ENCODE data around the gene KIFAP3.
"Not testable (repeated sequence)": the region's sequence is repeated elsewhere in the genome, so short reads cannot be mapped to it uniquely, and the experiment has no call there.

The KIFAP3 gene

DNA sequence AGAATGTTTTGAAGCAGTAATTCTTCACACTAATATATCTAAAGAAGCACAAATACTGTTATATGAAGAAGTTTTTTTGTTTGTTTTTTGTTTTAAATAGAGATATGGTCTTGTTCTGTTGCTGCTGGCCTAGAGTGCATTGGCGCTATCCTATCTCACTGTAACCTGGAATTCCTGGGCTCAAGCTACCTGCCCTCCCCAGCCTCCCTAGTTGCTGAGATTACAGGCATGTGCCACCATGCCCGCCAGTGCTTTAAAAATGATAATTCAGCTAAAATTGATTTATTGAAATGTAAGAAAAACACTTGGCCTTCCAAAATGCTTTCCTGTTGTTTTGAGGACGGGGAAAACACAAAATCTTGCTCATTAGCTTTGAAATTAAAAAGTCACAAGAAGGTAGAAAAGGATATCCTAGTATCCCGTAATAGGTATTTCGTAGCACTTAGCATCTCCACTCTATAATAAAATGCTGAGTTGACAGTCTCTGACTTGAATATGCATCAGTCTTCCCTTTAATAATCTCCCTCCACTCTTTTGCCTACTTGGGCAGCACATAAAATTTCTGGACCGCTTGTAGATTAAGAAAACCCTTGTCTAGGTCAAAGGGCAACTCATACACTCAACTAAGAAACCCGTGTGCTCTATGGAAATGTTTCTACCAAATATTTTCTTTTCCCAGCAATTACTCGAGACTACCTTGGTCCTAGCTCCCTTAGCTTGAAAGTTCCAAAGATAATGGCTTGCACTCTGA is 182.1 kb downstream of the KIFAP3 start:
- no peak for DNase-seq (ENCODE audit: low read depth in 2 of 3, low spot score in 2 of 3)

DNA sequence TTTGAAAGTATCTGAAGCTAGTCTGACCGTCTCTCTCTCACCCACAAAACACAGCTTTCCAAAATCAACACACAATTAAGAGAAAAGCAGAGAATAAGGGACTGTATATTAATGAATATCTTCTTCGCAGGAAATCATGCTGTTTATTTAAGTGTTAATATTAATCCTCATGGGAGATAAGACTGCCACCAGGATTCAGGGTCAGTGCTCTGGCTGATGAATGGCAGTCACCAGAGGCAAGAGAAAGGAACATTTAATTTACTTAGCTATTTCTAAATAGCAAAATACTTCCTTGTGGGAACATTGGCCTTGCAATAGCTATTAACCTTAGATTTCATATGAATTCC is 183.0 kb downstream of the KIFAP3 start:
- DNase-seq (ENCODE audit: low read depth in 2 of 3, low spot score in 2 of 3), result no peak

DNA sequence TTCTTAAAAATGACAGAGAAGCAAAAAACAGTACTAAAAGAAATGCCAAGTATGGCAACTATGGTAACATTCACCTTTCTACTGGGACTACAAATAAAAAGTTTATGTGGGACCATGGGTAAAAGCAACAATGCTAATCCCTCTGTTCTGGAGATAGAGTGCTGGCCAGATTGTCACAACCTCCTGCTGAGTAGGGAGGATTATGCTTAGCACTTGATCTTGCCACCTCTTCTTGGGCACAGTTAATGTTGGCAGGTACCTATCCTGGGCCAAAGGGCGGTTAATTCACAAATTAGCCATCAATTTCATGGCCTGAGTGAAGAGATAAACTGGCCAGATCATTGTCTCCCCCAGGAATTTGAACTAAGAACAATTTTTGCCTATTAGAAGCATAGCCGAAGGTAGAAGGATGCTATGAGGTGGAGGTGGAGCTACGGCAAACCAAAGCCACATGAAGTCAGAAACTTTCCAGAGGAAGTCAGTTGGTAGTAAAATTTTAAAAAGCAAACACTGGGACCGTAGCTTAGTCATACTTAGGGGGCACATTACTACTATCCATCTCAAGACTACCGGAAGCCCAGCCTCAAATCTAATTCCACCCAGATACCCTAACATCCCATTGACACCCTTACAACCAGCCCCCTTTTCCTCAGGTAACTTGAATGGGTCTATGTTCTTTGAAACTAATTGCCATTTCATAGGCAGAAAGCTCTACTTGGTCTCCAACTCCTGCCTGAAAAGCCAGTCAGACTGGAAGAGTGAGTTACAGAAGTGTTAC is 183.5 kb downstream of the KIFAP3 start:
- DNase-seq (ENCODE audit: low read depth in 2 of 3, low spot score in 2 of 3), result peak in 1 of 3 experiments; percentile 8

DNA sequence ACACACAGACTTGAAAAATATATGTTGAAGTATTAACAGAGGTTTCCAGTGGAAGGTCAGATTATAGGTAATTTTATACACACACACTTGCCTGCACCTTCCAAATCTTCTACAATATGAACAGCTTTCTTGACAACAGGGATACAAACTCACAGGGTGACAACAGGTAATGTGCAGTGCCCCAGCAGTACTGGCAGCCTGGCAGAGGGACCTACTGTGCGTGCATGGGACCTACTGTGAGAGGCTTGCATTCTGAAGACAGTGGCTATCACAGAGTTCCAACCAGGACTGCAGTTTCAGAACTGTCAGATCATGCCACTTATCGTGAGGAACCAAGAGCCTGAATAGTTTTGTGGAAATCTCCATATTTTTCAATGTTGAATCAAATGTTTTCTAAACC is 184.6 kb downstream of the KIFAP3 start:
- no peak for DNase-seq (ENCODE audit: low read depth in 2 of 3, low spot score in 2 of 3)

DNA sequence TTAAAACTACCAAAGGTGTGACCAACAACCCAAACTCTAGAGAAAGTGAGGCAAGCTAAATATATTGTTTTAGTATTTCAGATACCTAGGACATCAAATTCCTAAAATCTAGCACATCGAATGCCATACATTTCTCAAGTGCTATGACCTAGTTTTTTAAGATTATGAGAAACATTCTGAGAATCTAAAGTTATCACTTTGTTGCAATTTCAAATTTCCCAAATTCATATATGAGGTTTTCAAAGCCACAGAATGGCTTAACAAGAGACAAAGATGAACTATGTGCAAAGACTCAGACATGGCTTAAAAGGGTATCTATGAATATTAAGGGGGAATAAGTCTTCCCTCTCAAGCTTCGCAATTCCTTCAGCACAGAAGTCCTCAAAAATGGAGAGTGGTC is 187.6 kb downstream of the KIFAP3 start:
- no peak for DNase-seq (ENCODE audit: low read depth in 2 of 3, low spot score in 2 of 3)

DNA sequence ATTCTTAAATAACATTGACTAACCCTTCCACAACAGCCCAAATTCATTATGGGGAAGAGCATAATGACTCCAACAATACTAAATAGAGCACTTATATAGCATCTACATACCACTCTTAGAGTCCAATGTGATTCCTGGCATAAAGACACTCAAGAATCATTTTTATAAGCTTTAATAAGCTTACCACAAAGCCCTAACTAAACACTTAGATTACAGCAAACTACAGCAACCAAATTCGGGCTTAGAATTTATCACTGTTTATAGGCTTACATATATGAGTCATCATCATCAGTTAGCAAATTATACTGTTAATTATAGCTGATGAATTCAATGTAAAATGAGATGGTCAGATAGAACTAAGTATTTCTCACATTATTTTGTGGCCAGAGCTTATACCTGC is 188.1 kb downstream of the KIFAP3 start:
- DNase-seq (ENCODE audit: low read depth in 2 of 3, low spot score in 2 of 3), result no peak

DNA sequence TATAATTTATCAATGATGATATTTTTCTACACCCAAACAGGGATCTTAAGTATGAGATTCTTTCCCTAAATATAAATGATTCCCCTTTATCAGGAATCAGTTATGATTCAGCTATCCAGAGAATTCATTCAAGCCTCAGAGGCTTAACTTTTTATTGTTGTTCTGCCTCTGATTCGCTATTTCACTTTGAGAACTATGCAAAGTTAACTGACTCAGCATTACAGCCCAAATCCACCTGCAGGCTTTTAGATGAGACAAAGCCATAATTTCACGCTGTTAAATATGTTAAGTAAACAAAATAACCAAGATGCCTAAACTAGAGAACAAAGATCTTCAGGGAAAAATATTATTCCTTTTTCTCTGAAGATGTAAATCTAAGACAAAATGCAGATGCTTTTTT is 189.3 kb downstream of the KIFAP3 start:
- no peak for DNase-seq (ENCODE audit: low read depth in 2 of 3, low spot score in 2 of 3)

DNA sequence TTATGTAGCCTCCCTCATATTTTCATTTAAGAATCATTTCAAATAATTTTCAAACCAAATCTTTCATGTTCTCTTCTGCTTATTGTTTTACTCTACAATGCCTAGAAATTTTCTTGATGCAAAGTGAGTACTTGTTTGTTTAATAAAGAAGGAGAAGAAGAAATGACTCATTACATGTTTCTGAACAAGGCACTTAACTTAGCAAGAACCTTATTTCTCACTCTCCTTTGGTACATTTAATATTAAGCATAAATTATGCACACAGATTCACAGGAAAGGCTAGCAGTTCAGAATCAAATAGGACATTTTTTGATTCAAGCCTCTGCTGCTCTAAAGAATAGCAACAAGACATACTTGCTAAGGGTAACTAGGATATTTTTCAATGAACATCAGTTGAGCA is 189.9 kb downstream of the KIFAP3 start:
- DNase-seq (ENCODE audit: low read depth in 2 of 3, low spot score in 2 of 3), result no peak

DNA sequence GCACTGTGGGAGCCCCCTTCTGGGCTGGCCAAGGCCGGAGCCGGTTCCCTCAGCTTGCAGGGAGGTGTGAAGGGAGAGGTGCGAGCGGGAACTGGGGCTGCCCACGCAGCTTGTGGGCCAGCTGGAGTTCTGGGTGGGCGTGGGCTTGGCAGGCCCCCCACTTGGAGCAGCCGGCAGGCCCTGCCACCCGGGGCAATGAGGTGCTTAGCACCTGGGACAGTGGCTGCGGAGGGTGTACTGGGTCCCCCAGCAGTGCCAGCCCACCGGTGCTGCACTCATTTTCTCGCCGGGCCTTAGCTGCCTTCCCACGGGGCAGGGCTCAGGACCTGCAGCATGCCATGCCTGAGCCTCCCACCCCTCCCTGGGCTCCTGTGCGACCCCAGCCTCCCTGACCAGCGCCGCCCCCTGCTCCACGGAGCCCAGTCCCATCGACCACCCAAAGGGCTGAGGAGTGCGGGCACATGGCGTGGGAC is 192.4 kb downstream of the KIFAP3 start:
- DNase-seq (ENCODE audit: low read depth in 2 of 3, low spot score in 2 of 3), result no peak

DNA sequence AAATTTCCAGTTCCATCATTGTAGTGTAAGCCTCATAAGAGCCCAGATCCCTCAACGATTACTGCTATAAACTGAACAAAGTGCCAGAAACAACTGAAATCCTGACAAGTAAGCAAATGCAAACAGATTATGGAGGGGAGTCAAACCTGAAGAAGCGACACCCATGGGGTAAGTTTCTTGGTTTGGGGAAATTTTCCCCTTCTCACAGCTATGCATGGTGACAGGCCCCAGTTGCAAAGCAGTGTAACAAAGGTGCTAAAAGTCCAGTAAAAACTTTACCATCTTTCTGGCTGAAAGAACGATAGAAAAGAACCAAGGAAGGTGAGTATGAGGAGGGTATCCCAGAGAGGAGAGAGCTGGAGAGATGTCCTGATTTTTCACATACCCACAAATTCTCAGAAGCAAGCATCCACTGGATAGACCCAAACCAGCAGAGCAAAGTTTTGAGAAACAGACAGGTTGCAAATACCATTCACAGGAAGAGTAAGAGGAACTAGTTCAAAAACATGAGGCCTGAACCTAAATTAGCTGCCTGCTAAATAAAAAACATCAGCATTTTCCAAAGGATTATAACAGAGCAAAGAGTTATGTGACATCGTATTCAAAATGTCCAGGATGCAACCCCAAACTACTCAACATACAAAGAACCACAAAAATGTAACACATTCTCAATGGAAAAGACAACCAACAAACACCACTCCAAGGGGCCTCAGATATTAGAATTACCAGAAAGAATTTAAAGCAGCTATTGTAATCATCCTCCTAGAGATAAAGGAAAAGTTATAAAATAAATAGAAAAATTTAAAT is 195.3 kb downstream of the KIFAP3 start:
- no peak for DNase-seq (ENCODE audit: low read depth in 2 of 3, low spot score in 2 of 3)

DNA sequence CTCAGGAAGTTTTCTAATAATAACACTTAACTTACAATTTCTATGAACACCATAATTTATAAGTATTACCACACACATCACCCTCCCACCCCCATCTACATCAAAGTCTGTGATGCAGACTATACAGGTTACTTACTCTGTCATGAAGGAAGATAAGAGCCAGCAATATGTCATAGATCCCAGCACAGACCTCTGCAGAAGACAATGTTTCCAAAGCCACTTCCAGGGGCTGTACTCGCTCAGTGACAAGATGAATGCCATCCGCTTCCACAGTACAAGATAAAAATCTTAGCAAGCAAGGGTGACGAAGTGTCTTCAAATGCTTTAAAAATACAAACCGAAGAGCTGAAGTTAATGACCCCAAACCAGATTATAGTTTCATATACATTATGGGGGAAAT is 196.0 kb downstream of the KIFAP3 start:
- no peak for DNase-seq (ENCODE audit: low read depth in 2 of 3, low spot score in 2 of 3)

DNA sequence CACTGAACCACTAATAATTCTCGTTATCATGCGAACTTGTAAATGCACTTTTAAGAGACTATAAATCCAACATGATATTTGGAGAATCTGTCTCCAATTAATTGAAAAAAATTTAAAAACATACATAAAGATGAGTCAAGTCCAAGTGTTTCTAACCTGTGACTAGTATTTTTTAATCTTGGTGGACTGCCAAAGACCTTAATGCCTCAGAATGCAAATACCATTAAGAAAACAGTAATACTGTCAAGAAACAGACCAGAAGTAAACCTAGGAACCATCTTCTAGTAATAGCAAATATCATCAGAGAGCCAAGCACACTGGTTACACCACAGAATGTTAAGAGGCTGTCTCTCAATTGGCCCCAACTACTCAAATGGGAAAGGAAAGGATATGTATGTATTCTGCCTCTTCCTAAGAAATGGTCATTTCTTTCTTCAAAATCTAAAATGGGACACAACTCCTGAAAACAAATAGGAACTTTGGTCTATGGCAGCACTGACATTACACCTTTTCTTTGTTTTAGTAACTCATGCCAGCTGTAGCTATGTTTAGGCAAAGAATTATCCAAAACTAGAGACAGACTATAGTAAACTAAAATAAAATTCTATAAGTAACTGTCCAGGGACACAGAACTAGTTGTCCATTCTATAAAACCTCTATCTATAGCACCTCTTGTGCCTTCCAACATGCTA is 196.5 kb downstream of the KIFAP3 start:
- no peak for DNase-seq (ENCODE audit: low read depth in 2 of 3, low spot score in 2 of 3)

DNA sequence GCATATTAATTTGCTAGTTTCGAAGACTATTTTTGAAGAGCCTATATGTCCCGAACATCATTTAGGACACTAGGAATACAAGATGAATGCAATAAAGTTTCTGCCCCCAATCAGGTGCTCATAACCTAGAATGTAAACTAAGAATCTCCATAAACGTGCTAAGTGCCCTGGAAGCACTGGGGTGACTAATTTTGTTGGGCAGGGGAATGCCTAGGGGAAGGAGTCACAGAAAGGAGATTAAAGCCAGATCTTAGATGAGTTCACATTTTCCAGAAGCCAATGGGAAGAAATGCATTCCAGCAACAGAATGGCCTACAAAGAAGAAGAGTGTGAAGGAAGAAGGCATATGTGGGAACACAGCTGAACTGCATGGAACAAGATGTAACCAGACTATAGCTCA is 200.3 kb downstream of the KIFAP3 start:
- no peak for DNase-seq (ENCODE audit: low read depth in 2 of 3, low spot score in 2 of 3)

DNA sequence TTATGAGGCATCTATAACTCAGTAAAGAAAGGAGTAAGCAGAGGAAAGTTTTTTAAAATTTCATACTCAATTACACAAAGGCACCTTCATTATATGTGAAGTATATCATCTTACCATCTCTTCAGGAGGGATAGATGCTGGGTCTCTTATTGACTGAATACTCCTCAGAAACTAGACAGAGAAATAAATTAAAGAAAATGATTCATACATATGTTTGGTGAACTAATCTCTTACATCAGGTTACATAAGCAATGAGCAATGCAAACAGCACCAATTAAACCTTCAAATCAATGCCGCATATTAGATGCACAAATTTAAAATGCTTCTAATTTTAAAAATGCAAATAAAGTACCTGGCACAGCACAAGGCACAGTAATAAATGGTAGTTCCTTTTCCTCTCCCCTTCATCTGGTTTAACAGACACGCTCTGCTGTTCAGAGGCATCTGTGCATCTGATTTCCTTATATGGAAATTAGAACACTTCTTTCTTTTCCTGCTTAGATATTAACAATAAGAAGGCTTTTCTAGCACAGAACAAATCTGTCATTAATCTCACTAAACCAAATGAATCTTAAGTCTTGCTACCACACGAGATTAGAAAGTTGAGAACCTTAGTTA is 200.8 kb downstream of the KIFAP3 start:
- no peak for DNase-seq (ENCODE audit: low read depth in 2 of 3, low spot score in 2 of 3)

DNA sequence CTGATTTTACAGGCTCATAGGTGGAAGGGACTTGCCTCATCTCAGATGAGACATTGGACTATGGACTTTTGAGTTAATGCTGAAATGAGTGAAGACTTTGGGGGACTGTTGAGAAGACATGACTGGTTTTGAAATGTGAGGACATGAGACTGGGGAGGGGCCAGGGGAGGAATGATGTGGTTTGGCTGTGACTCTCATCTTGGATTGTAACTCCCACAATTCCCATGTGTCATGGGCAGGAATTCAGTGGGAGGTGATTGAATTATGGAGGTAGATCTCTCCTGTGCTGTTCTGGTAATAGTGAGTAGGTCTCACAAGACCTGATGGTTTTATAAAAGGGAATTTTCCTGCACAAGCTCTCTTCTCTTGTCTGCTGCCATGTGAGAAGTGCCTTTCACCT is 201.6 kb downstream of the KIFAP3 start:
- no peak for DNase-seq (ENCODE audit: low read depth in 2 of 3, low spot score in 2 of 3)

DNA sequence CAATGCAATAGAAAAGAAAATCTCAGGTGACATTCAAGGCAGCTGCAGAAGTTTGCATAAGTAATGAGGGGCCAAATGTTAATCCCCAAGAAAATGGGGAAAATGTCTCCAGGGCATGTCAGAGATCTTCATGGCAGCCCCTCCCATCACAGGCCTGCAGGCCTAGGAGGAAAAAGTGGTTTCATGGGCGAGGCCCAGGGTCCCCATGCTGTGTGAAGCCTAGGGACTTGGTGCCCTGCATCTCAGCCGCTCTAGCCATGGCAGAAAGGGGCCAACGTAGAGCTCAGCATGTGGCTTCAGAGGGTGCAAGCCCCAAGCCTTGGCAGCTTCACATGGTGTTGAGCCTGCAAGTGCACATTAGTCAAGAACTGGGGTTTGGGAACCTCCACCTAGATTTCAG is 202.5 kb downstream of the KIFAP3 start:
- DNase-seq (ENCODE audit: low read depth in 2 of 3, low spot score in 2 of 3), result not testable (repeated sequence)
